K562 (cell line): ENCODE data around the gene CHCHD6. TPM values are rescaled to one million over a fixed set of nuclear protein-coding genes. Genes with fewer than 3 reads are reported as not detected.

ENCODE experiments used
- DEAF1 ChIP-seq: fragments of 450-650 bp; formaldehyde crosslinking; IDR thresholded peaks from 2 replicates; pipeline ENCODE4 v1.4.0; 2020; ENCODE audit warnings: mild to moderate bottlenecking, moderate library complexity
- FOXJ3 ChIP-seq: sonication (generic); formaldehyde crosslinking; IDR thresholded peaks from 2 replicates; pipeline ENCODE4 v1.4.0; 2020; ENCODE audit warnings: mild to moderate bottlenecking, missing genetic modification reagents
- IRF1 ChIP-seq: sonication (generic); formaldehyde crosslinking; IDR thresholded peaks from 2 replicates; pipeline ENCODE4 v1.8.0; 2022; ENCODE audit warnings: missing genetic modification reagents, mild to moderate bottlenecking, borderline replicate concordance
- JUND ChIP-seq, 2 experiments: IDR thresholded peaks; 2 replicates in 1 of 2; 3 replicates in 1 of 2; pipeline ENCODE4 v1.6.1; 2011; ENCODE audit warnings: borderline replicate concordance in 2 of 2, low read depth in 2 of 2, low read length in 2 of 2, improper control_type of control experiment in 1 of 2, missing biosample characterization in 1 of 2, missing genetic modification characterization in 1 of 2, missing genetic modification reagents in 1 of 2
- MAFF ChIP-seq: IDR thresholded peaks from 2 replicates; pipeline ENCODE4 v1.6.1; 2012; ENCODE audit warnings: low read length, improper control_type of control experiment
- MITF ChIP-seq: IDR thresholded peaks from 2 replicates; pipeline ENCODE4 v1.6.1; 2014; ENCODE audit warnings: antibody characterized with exemption
- MTA2 ChIP-seq: fragments of 450-650 bp; IDR thresholded peaks from 2 replicates; pipeline ENCODE4 v1.6.1; 2016; ENCODE audit warnings: low read depth
- PTBP1 ChIP-seq: fragments of 200-400 bp; formaldehyde crosslinking; IDR thresholded peaks from 2 replicates; pipeline ENCODE4 v1.6.1; 2017; ENCODE audit warnings: low read depth, low read length
- RFX7 ChIP-seq: fragments of 250-450 bp; sonication (Bioruptor Pico); IDR thresholded peaks from 2 replicates; pipeline ENCODE4 v1.5.1; 2021; ENCODE audit warnings: mild to moderate bottlenecking
- SOX6 ChIP-seq: fragments of 450-650 bp; IDR thresholded peaks from 2 replicates; pipeline ENCODE4 v1.6.1; 2014; ENCODE audit warnings: mild to moderate bottlenecking
- TCF3 ChIP-seq: sonication (generic); formaldehyde crosslinking; IDR thresholded peaks from 2 replicates; pipeline ENCODE4 v1.4.0; 2020; ENCODE audit warnings: mild to moderate bottlenecking, missing genetic modification reagents
- THRA ChIP-seq: fragments of 450-650 bp; IDR thresholded peaks from 2 replicates; pipeline ENCODE4 v1.6.1; 2017; ENCODE audit warnings: mild to moderate bottlenecking, moderate library complexity
- ZNF407 ChIP-seq: fragments of 450-650 bp; IDR thresholded peaks from 2 replicates; pipeline ENCODE4 v1.6.1; 2016; ENCODE audit warnings: low read depth
- polyA plus RNA-seq, 8 experiments: library from polyadenylated mRNA; depleted of rRNA in 4 of 8; stranded (reverse) in 5 of 8; unstranded in 3 of 8; fragments of >200 nt; fragmentation: Nextera tagmentation in 2 of 8; fragmentation: Illumina TruSeq in 1 of 8; extraction: Ambion mirVana in 2 of 8; extraction: Trizol in 1 of 8; gene quantifications; 2 replicates each; pipeline versions ENCODE4 v1.2.1 to v1.2.3, GENCODE V29; 2011 to 2014; ENCODE audit warnings: inconsistent platforms in 1 of 8, missing spikeins in 1 of 8
- total RNA-seq, 7 experiments: library from RNA; depleted of rRNA in 6 of 7; stranded (reverse); fragments of >200 nt in 6 of 7; fragmentation: Illumina TruSeq in 2 of 7; extraction: Trizol in 2 of 7; gene quantifications; 2 replicates each; pipeline versions ENCODE4 v1.2.1 to v1.2.3, GENCODE V29; 2011 to 2021; ENCODE audit warnings: low replicate concordance in 1 of 7

CHCHD6 gene
- total and polyA plus RNA-seq, 9 of the 15 experiments (the other 6 are each of a cell fraction or from before 2014, with no cell fraction given): 4.6 to 18.6 (median 10.9) TPM

GRCh38 chr3:126911162-126912026 lies 207.4 kb downstream of the CHCHD6 start (continued):
- TF ChIP-seq ZNF407: no peak
- peak; percentile 94 for TF ChIP-seq TCF3 (CRISPR knock-in tag)
- TF ChIP-seq MITF: no peak
- TF ChIP-seq DEAF1 (CRISPR knock-in tag): no peak
- peak; percentile 87 for TF ChIP-seq MTA2
- no peak for TF ChIP-seq FOXJ3
- peak; percentile 89 for TF ChIP-seq JUND (IDR thresholded peaks at IDR 0.05; ENCODE audit: borderline replicate concordance, low read depth, low read length)
- TF ChIP-seq JUND (tag; IDR thresholded peaks at IDR 0.05; ENCODE audit: borderline replicate concordance, low read depth, low read length): peak; percentile 78; the same call in 2 of the 3 replicates
- no peak for TF ChIP-seq PTBP1
- no peak for TF ChIP-seq RFX7
- TF ChIP-seq THRA: peak; percentile 70; the same call in 1 of the 2 replicates
- TF ChIP-seq SOX6: peak; percentile 99
- peak; percentile 77 for TF ChIP-seq MAFF
- no peak for TF ChIP-seq IRF1 (CRISPR knock-in tag)
